ENCODE data around the gene MRTFB. TPM values are rescaled to one million over a fixed set of nuclear protein-coding genes. Genes with fewer than 3 reads are reported as not detected.

Gene MRTFB
- total RNA-seq, 4 donors from 2014 or later: 43.6 to 197 (median 65.5) TPM

DNA sequence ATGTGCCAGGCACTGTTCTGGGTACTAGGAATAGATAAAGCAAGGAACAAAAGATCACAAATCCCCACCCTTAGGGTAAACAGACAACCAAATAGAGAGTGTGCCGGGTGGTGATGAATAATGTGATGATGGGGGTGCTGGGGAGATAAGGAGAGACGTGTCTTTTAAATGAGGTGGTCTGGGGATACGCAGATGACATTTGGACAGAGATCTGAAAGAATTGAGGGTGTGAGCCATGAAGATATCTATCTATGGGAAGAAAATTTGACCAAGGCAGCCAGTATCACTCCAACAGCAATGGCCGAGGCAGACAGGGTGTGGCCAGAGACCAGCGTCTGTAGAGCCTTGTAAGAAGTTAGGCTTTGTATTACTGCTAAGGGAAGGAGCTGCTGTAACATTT, 165.3 kb downstream of the MRTFB start:
- TF ChIP-seq EP300 (IDR thresholded peaks at IDR 0.05) (no peak), POLR2AphosphoS5 (IDR thresholded peaks at IDR 0.05) (no peak), POLR2A (IDR thresholded peaks at IDR 0.05) (no peak)
- TF ChIP-seq, protein P1, sequence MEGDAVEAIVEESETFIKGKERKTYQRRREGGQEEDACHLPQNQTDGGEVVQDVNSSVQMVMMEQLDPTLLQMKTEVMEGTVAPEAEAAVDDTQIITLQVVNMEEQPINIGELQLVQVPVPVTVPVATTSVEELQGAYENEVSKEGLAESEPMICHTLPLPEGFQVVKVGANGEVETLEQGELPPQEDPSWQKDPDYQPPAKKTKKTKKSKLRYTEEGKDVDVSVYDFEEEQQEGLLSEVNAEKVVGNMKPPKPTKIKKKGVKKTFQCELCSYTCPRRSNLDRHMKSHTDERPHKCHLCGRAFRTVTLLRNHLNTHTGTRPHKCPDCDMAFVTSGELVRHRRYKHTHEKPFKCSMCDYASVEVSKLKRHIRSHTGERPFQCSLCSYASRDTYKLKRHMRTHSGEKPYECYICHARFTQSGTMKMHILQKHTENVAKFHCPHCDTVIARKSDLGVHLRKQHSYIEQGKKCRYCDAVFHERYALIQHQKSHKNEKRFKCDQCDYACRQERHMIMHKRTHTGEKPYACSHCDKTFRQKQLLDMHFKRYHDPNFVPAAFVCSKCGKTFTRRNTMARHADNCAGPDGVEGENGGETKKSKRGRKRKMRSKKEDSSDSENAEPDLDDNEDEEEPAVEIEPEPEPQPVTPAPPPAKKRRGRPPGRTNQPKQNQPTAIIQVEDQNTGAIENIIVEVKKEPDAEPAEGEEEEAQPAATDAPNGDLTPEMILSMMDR (IDR thresholded peaks at IDR 0.05): no peak
- Histone ChIP-seq H3K27ac (no peak overlapping the region), H3K9me3 (no peaks in the 10 kb centered on the region), H3K36me3 (peaks cover 75% of the 10 kb centered on the region), H3K27me3 (no peaks in the 10 kb centered on the region), H3K4me1 (no peaks in the 10 kb centered on the region), H3K4me3 (no peak overlapping the region)
- DNase-seq (ENCODE audit: low spot score in 2 of 2): no peak
- 92% methylated on average over 5 of the region's 5 CpGs for WGBS

DNA sequence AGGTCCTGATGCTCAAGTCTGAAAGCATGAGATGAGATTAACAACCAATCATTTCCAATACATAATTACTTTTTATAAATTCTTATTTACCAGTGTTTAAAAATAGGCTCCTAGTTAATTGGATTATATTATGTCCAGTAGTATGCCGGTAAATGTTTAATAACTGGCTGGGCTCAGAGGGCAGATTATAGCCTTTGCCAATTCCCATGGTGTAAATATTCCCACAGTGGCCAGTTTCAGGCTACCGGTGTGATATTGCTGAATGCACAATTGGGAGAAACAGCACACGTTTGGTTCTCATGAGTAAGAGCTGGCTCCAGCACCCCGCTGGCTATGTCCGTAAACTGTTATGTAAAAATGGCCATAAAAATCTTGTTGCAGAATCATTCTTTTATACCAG, 167.6 kb downstream of the MRTFB start:
- Histone ChIP-seq H3K27me3 (no peaks in the 10 kb centered on the region), H3K4me3 (no peak overlapping the region), H3K9me3 (no peaks in the 10 kb centered on the region), H3K36me3 (peaks cover 84% of the 10 kb centered on the region), H3K27ac (no peak overlapping the region), H3K4me1 (no peaks in the 10 kb centered on the region)
- no peak for DNase-seq (ENCODE audit: low spot score in 2 of 2)
- TF ChIP-seq EP300 (IDR thresholded peaks at IDR 0.05): no peak
- TF ChIP-seq, protein P1 (IDR thresholded peaks at IDR 0.05): no peak
- TF ChIP-seq POLR2A (IDR thresholded peaks at IDR 0.05): no peak
- TF ChIP-seq POLR2AphosphoS5 (IDR thresholded peaks at IDR 0.05): no peak
- WGBS: 88% methylated on average over 5 of the region's 5 CpGs

DNA sequence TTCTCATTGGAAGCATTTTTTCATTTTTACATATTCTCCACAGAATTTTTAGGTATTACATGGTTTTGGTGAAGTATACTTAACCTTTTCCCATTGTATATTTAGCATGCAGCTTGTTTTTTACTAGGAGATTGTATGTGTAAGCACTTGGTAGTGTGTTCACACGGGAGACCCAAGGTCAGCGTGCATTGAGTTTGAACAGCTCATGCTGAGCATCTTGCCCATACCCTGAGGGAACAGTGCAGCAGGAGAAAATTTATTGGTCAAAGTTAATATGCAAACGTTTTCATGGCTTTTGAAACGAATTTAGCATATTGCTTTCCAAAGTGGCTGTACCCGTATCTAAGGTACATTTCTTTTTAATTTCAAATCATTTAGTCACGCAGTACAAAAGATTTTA, 168.7 kb downstream of the MRTFB start:
- Histone ChIP-seq H3K36me3 (peaks cover 84% of the 10 kb centered on the region), H3K9me3 (no peaks in the 10 kb centered on the region), H3K27ac (no peak overlapping the region), H3K4me1 (no peaks in the 10 kb centered on the region), H3K4me3 (no peak overlapping the region), H3K27me3 (no peaks in the 10 kb centered on the region)
- DNase-seq (ENCODE audit: low spot score in 2 of 2): no peak
- TF ChIP-seq POLR2A (IDR thresholded peaks at IDR 0.05) (no peak), EP300 (IDR thresholded peaks at IDR 0.05) (no peak), POLR2AphosphoS5 (IDR thresholded peaks at IDR 0.05) (no peak)
- TF ChIP-seq, protein P1 (IDR thresholded peaks at IDR 0.05): no peak
- 76% methylated on average over 6 of the region's 6 CpGs for WGBS

DNA sequence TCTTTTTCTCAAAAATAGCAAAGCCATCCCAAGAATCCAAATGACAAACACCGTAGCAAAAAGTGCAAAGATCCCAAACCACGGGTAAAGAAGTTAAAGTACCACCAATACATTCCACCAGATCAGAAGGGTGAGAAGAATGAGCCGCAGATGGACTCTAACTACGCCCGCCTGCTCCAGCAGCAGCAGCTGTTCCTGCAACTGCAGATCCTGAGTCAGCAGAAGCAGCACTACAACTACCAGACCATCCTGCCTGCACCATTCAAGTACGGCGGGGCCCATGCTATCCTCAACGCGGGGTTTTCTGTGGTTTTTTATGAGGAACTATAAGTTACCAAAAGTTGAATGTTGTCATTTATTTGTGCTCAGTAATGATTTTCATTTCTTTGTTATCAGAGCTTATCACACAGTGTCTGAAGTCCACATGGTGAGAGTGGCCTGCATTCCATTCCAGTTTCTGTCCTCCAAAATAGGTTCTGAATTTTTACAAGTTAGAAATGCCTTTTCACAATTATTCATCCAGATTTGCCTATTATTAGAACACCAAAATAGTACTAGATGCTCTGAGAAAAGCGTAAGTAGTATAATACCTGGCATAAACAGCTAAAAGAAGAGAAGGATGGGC, 169.2 kb downstream of the MRTFB start:
- Histone ChIP-seq H3K4me1 (no peaks in the 10 kb centered on the region), H3K9me3 (no peaks in the 10 kb centered on the region), H3K36me3 (peaks cover 84% of the 10 kb centered on the region), H3K27ac (no peak overlapping the region), H3K27me3 (no peaks in the 10 kb centered on the region), H3K4me3 (no peak overlapping the region)
- DNase-seq (ENCODE audit: low spot score in 2 of 2): no peak
- TF ChIP-seq EP300 (IDR thresholded peaks at IDR 0.05) (no peak), POLR2A (IDR thresholded peaks at IDR 0.05) (no peak), POLR2AphosphoS5 (IDR thresholded peaks at IDR 0.05) (no peak)
- TF ChIP-seq, protein P1 (IDR thresholded peaks at IDR 0.05): no peak
- WGBS: 76% methylated on average over 10 of the region's 10 CpGs

DNA sequence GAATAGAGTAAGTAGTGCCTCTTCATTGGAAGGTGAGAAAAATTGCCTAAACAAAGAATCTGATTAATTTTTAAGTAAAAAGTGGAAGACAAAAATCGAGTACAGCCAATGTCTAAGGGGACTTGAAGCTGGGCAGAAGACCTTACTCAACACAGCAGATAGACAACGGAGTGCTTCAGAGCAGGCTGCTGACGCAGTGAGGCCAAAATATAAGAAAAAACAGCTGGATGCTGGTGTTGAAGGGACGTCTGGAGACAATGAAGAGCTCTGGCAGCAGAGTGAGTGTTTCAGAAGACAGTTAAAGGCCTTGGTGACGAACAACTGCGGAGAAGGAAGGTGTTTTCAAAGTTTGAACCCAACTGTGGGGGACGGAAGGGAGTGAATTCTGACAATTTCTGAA, 169.8 kb downstream of the MRTFB start:
- DNase-seq (ENCODE audit: low spot score in 2 of 2): no peak
- H3K36me3 ChIP-seq: peaks cover 84% of the 10 kb centered on the region

More for the DNA sequence above, 169.8 kb downstream of the MRTFB start:
- TF ChIP-seq POLR2A (IDR thresholded peaks at IDR 0.05): no peak
- no peak for TF ChIP-seq POLR2AphosphoS5 (IDR thresholded peaks at IDR 0.05)
- TF ChIP-seq EP300 (IDR thresholded peaks at IDR 0.05): no peak
- TF ChIP-seq, protein P1 (IDR thresholded peaks at IDR 0.05): no peak
- 65% methylated on average over 7 of the region's 7 CpGs for WGBS
- no peaks in the 10 kb centered on the region for H3K27me3 ChIP-seq
- H3K27ac ChIP-seq: no peak overlapping the region
- no peak overlapping the region for H3K4me3 ChIP-seq
- no peaks in the 10 kb centered on the region for H3K9me3 ChIP-seq
- H3K4me1 ChIP-seq: no peaks in the 10 kb centered on the region

Measured in suprapubic skin (tissue), 4 donors.